H1 (cell line): ENCODE measurements around the gene VAMP4. TPM values are rescaled to one million over a fixed set of nuclear protein-coding genes. Genes with fewer than 3 reads are reported as not detected.

Experiments
- ATF3 ChIP-seq: IDR thresholded peaks from 2 replicates; pipeline ENCODE4 v1.6.1; 2011; ENCODE audit warnings: low read depth, mild to moderate bottlenecking, low read length; ENCODE audit not compliant: insufficient read depth
- CHD7 ChIP-seq: fragments of 300-600 bp; sonication (generic); IDR thresholded peaks from 2 replicates; pipeline ENCODE4 v1.7.1; 2012; ENCODE audit warnings: low read length, moderate library complexity, mild to moderate bottlenecking, inconsistent platforms; ENCODE audit not compliant: insufficient replicate concordance
- EP300 ChIP-seq, 2 experiments: IDR thresholded peaks; 1 replicate in 1 of 2; 2 replicates in 1 of 2; pipeline ENCODE4 v1.6.1; 2011 to 2012; ENCODE audit warnings: low read depth in 2 of 2, low read length in 2 of 2, mild to moderate bottlenecking in 2 of 2, borderline replicate concordance in 1 of 2, inconsistent platforms in 1 of 2, moderate library complexity in 1 of 2
- HDAC2 ChIP-seq, 2 experiments: fragments of 300-600 bp in 1 of 2; sonication (generic) in 1 of 2; IDR thresholded peaks; 2 replicates each; pipeline ENCODE4 v1.6.1; 2011 to 2012; ENCODE audit warnings: low read depth in 2 of 2, low read length in 2 of 2, mild to moderate bottlenecking in 2 of 2, moderate library complexity in 2 of 2, borderline replicate concordance in 1 of 2, inconsistent platforms in 1 of 2
- POLR2A ChIP-seq, 2 experiments: IDR thresholded peaks; 1 replicate in 1 of 2; 2 replicates in 1 of 2; pipeline ENCODE4 v1.6.1; 2011; ENCODE audit warnings: low read depth in 2 of 2, low read length in 2 of 2, mild to moderate bottlenecking in 2 of 2; ENCODE audit errors: control extremely low read depth in 1 of 2
- polyA plus RNA-seq, 7 experiments: library from polyadenylated mRNA; depleted of rRNA in 3 of 7; stranded (reverse) in 5 of 7; unstranded in 2 of 7; fragments of >200 nt in 5 of 7; fragments of 200-250 nt in 2 of 7; gene quantifications; 1 replicate in 5 of 7; 2 replicates in 1 of 7; 4 replicates in 1 of 7; pipeline versions ENCODE4 v1.2.1 to v1.2.3, GENCODE V29; 2011 to 2013; ENCODE audit warnings: missing spikeins in 2 of 7, mixed read lengths in 2 of 7
- total RNA-seq: library from RNA; stranded (reverse); fragmentation: NEBNext Ultra II Directional; extraction: Animal tissue kit (Norgen Biotek cat#: 25700); gene quantifications from 2 replicates; pipeline ENCODE4 v1.2.1, GENCODE V29; 2021

The VAMP4 gene
- total and polyA plus RNA-seq, 2 of the 8 experiments (the other 6 are each of a cell fraction or from before 2014, with no cell fraction given) = 1.6 to 13.9 TPM

GRCh38 chr1:171753182-171753581 is 11.3 kb upstream of the VAMP4 start (continued):
- TF ChIP-seq CHD7 (no peak), ATF3 (no peak), HDAC2 (IDR thresholded peaks at IDR 0.05; ENCODE audit: borderline replicate concordance in 1 of 2, low read depth in 2 of 2, low read length in 2 of 2) (no peak), POLR2A (IDR thresholded peaks at IDR 0.05; ENCODE audit: control extremely low read depth in 1 of 2, low read depth in 2 of 2, low read length in 2 of 2) (no peak), EP300 (IDR thresholded peaks at IDR 0.05; ENCODE audit: borderline replicate concordance in 1 of 2, low read depth in 2 of 2, low read length in 2 of 2) (no peak)
